GM11168 (cell line): ENCODE measurements around the gene NOS1AP.

ENCODE experiments used
- in situ Hi-C: fragments of 300-500 bp; cut with MboI; formaldehyde crosslinking; loops from one replicate; pipeline ENCODE4 v1.12.0; 2022; ENCODE audit warnings: low sequenced_read_pairs; ENCODE audit not compliant: unreplicated experiment

Gene NOS1AP

DNA sequence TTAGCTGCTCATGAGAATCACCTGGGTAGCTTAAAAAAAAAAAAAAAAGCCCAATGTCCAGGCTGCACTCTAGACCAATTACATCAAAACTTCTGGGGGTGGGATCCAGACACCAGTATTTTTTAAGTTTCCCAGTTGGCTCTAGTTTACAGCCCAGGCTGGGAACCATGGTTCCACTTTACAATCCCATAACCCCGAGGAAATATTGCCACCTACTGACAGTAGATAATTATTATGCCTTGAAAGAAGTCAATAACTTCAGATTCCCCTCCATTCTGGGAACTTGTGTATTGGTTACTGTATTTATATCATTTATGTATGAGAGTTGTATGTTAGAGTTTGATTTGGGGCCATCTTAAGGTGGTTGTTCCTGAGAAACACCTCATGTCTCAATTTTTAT is 207.0 kb downstream of the NOS1AP start:
- in situ Hi-C loops = no loop called here

DNA sequence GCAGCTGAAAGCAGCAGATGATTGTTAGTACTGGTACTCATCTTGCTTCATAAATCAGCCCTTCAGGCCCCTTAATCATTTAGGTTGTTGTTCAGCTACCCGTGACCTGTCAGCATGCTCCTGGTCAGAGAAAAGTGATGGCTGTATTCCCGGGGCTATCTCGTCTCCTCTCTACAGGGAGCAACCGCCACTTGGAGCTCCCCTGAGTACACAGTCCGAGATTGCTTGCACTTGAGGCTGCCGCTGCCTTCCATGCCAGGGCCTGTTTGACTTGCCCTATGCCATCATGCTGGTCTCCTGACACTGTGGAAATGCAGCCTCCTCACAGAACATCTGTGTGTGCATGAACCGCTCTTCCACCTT is 209.6 kb downstream of the NOS1AP start:
- in situ Hi-C loops = no loop called here

DNA sequence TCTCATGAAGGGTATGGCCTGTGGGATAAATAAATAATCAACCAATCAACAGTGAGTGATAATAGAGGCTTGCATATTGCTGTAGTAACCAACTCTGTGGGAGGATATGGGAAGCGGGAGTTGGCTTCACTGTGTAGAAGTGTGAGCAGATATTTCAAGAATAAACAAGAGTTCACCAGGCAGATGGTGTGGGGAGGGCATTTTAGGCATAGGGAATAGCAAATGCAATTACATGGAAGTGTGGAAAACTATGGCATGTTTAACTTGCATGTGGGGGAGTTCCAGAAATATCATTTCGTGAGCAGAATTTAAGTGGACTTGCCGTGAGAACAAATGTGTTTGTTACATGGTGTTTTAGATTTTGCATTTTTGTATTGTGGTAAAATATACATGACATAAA is 211.9 kb downstream of the NOS1AP start:
- in situ Hi-C loops = no loop called here

DNA sequence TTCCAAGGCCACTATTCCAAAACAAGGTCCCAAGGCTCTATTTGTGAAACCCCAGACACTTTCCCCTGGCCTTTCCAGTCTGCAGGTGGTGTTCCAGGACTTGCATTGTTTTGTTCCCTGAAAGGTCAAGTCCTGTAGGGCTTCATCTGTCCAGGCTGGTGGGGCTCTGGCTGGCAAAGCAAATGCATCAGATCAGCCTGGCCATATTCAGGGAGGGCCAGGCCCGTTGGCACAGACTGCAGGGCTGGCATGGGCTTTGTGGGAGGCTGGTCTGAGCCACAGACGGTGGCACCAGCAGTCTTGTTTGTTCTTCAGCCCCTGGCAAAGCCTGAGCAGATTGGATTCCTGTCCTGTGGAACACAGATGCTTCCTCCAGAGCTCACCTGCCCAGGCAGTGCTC is 214.2 kb downstream of the NOS1AP start:
- in situ Hi-C loops = no loop called here

DNA sequence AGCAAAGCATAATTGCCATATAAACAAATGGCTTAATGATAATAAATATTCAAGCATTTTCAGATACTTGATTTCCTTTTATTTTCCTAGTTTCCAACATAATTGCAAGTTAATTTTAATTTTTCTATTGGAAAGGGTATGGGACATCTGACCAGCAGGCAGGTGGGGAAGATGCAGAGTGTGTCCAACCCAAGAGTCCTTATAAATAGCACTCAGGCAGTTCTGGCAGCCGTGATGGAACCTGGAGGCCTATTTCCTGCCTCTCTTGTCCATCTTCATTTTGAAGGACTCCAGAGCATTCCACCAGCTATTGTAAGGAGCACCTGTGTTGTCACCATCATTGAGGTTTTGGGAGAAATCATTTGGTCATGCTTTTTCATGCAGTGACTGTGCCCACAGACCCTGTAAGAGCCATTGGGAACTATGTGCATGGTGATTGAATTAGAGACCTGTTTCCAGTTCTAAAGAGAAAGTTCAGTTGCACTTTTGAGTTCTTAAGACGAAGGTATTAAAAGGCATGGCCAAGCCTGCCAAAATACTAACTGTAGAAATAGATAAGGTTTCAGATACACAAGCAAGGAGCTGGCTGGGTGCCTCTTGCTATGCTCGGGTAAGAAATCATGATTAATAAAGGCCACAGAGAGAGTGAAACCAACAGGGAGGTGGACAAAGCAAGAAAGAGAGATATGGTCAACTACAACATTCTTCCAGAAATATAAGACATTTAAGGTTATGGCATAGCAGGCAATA is 214.9 kb downstream of the NOS1AP start:
- in situ Hi-C loops = no loop called here

DNA sequence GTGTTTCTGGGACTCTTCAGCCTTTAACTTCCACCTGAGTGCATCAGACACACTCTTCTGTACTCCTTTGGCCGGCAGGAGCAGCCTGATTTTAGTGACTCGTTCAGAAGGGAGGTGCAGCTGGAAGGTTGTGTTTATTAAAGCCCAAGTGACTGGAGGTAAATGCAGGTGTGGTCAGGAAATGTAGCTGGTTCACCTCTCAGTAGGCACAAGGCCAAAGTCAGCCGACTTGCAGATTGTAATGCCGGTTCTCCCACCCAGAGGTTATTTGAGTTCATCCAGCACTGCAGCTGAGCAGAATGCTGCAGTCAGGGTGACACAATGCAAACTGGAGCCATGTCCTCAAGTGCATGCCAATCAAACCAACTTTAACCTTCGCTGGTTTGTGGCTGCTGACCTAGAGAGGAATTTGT is 215.7 kb downstream of the NOS1AP start:
- in situ Hi-C loops = no loop called here

DNA sequence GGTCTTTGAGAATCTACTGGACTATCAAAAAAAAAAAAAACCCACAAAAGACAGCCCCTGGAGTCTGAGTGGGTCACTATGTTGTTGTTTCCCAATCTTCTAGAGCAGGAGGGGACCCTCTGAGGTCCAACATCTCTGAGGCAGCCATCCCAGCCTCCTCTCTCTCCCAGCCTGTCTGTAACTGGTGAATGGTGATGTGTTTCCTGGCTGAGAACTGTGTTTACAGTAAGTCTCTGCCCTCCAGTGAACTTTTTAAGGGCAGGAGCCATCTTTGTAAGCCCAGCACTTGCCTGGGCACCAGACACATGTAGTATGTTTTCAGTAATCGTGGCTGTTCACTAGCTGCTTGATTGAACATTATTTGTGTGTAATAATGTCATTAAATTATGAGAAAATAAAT is 221.5 kb downstream of the NOS1AP start:
- in situ Hi-C loops = no loop called here

DNA sequence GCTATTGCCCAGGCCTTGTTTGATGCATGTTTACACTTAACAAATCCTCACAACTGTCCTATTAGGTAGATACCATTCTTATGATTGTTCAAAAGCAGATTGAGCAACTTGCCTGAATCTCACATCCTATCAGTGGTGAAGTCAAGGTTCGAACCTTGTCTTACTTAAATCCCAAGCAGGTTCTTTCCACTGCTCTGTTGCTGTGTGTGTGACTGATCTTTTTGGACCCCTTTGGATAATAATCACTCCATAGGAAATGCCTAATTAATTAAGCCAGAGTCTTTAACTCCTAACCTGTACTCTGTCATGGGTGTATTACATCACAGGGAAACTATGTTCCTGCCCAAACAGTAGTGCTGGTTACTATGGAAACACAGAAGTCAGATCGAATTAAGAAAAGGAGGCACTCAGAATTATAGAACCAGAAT is 222.9 kb downstream of the NOS1AP start:
- in situ Hi-C loops = no loop called here

DNA sequence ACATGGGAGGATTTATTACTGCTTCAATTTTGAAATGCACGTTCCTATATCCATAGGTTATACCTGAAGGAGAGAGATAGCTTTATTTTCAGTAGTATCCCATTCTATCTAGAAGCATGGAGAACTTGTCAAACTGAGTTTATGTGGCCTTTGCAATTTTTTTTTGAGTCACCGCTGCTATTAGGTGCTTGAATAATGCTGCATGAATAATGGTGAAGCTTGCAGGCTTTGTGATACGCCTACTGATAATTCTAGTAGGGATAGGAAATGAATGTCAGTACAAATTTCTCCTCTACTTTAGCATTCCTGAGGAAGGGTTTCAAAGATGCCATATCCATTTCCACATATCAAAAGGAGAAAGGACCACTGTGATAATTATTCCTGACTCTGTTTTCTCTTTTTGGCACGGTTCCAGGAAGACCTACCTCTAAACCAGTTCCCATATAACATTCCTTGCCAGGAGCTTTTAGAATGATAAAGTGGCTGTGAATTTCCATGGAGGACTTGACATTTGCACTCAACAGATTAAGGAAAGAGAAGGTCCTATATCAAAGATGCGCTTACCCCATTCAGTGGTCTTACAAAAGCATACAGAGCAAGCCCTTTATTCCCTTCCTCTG is 223.7 kb downstream of the NOS1AP start:
- in situ Hi-C loops = no loop called here

DNA sequence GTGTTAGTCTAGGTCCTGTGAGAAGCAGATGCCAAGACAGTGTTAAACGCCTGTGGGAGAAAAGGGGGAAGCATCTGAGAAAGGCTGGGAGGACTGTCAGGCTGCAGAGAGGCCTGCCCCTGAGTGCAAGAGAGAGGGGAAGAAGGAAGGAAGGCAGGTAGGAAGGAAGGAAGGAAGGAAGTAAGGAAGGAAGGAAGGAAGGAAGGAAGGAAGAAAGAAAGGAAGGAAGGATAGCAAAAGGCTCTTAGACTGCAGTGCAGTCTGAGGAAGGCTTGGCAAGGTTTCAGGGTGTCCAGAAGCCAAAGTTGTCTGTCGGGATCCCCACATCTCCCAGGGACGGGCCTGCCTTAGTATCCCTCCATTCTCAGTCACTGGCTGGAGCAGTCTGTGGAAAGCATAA is 224.5 kb downstream of the NOS1AP start:
- in situ Hi-C loops = no loop called here

DNA sequence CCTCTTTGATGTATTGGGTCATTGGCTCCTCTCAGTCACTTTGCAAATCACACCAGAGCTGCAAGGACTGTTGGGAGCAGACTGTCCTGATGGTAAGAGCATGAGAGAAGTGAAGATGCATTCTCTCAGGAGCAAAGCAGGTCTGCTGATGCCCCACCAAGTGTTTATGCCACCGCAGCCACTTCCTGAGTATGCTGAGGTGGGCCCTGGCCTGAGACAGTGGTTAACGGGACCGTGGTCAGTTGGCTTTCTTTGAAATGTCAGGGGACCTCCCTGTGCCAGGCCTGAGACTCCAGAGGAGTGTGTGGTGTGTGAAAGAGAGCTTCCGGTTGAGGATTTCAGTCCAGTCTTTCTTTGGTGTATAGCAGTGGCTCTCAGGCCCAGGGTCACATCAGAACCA is 227.7 kb downstream of the NOS1AP start:
- in situ Hi-C loops = no loop called here

DNA sequence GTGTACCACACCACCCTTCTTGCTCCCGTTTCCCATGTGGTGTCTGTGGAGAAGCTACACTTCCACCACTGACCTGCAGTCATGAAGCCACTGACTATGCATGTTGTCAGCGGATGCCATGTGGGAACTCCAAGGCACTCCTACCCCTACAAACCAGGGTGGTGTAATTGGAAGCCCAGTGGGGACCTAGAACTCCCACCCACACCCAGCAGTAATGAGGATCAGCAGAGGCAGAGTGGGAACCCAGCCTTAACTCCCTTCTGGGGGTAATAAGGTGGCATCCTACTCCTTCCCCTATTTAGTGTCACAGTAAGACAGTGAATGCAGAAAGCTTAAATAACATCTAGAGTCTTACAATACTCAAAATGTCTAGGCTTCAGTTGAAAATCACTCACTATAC is 228.8 kb downstream of the NOS1AP start:
- in situ Hi-C loops = no loop called here

DNA sequence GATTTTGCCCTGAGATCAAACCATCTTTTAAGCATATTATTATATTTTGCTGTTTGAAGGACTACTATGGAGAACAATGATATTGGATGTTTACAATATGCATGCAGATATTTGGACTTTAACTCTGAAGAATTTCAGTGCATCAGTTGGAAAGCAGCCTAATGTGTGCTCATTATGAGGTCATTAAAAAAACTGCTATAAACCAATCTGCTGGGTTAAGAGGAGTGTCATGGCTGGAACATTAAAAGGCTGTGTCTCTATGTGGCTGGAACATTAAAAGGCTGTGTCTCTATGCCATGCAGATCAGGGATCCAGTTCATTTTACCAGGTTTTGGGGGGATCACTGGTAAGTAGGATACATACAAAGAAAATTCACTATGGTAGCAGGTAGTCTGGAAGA is 229.5 kb downstream of the NOS1AP start:
- in situ Hi-C loops = no loop called here

DNA sequence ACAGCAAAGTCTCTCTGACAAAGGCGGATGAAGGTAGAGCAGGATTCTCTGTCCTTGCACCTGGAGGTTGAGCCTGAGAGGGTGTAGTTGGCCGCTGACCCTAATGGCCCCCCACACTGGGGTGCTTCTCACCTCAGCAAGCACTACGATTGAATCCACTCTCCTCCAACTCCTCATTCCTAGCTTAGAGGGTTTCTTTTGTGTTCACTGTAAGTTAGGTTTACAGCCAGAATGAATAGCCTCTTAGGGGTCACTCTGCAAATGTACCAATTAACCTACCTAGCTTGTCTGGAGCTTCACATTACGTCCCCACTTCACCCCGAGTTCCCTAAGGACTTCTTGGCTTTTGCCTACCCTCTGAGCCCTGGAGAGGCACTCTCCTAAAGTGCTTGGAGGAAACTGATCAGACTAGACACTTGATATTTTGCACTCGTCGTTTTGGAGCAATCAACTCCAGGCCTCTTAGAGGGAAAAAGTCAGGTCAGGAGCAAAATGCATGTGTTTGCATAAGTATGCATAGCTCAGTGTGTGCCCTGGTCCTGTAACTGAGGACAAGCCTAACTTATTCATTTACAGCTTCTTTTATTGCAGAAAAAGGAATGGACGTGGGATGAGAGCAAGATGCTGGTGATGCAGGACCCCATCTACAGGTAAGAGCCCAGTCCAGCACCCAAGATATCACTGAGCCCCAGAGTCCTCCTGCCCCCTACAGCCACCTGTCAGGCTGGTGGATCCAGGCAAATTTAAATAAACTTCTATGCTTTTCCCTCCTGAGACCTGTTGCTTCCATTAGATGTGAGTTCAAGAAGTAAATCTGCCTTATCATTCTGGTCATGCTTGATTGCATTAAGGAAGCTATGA is 230.8 kb downstream of the NOS1AP start:
- in situ Hi-C loops = no loop called here

DNA sequence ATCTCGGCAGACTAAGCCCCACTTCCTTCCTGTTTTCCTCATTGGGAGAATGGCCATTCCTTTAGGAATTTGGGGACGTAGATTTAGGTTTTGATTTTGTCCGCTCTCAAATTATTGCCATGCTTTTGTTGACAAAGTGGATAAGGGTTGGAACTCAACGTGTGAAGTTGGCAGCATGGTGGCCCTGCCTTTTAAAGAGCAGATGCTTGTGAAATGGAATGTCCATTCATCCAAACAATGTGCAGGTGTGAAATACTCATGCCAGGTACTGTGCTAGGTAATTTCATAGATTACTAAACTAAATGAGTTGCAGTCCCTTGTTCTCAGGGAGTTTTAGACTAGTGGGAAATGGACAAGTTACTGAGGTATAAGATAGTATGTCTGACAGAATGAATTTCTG is 232.2 kb downstream of the NOS1AP start:
- in situ Hi-C loops = no loop called here

DNA sequence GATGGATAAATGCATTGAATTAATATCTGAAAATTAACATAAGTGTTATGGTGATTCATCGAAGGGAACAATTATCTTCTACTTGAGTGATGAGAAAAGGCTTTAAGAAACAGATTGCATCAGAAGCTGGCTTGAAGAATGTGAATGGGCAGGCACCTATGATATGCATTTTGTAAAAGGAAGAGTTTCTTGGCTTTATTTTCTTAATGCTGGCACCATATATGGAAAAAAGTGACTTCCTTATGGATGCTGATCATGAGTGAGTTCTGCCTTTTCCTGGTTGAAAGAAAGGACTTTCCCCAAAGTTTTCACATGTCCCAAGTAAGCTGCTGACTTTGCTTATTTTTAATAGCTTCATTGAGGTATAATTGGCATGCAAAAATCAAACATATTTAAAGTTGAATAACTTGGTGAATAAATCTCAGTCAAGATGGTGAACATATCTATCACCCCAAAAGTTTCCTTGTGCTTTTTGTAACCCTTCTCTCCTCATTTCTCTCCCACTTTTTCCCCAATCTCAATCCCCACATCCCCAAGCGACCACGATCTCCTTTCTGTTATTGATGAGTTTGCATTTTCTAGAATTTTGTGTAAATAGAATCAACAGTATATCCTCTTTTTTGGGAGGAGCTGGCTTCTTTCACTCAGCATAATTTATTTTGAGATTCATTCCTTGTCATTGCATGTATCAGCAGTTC is 233.0 kb downstream of the NOS1AP start:
- in situ Hi-C loops = no loop called here

DNA sequence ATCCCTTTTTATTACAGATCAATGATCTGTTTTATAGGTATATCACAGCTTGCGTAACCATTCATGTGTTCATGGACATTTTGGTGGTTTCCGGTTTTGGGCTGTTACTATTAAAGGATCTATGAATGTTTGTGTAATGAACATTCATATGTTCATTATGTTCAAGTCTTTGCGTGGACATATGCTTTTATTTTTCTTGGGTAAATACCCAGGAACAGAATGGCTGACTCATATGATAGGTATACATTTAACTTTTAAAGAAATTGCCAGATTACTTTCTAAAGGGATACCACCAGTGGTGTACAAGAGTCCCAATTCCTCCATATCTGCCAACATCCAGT is 233.5 kb downstream of the NOS1AP start:
- in situ Hi-C loops = no loop called here

DNA sequence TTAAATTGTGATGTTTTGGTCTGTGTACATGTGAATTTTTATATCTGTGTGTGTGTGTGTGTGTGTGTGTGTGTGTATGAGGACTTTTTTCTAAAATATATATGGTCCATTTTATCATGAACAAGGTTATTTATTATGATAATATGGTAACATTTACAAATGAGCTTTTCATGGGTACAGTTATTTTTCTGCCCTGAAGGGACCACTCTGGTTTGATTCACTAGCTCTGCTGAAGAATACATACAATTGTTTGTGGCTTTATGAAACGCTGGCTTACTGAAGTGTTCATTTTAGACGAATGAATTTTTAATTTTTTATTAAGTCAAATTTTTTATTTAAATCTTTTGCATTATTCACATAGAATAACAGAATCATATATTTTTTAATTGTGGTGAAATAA is 235.2 kb downstream of the NOS1AP start:
- in situ Hi-C loops = no loop called here

DNA sequence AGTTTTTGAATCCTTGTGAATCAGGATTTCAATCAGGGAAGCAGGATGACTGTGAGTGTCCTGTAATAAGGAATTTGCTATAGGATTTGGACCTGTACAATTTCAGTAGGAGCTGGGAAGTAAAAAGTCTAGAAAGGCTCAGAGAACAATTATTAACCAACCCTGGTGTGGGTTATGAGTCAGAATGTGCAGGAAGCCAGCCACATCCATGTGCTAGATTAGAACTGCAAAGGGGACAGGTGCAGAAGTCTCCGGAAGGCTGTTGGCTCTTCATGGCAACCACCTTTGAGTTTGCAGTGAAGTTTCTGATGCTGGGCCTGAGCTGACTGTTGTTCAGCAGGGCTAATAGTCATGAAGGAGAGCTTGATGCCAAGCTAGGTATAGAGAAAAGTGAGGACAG is 236.5 kb downstream of the NOS1AP start:
- in situ Hi-C loops = no loop called here

DNA sequence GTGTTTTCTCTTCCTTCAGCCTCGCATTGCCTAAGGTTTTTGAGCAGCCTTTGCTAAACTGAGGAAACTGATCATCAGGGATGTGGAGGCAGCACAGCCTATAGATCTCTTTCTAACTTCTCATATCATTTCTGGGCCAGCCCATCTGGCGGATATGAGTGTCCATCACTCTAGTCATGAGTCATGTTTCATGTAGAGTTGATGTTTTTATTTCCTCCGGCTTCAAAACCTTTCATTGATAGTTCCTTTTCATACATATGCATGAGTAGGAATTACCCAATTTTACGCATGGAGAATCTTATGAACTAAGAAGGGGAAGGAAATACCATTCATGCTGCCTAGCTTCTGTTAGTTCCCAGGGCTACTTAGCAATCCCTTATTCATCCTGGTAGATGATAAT is 240.8 kb downstream of the NOS1AP start:
- in situ Hi-C loops = no loop called here

DNA sequence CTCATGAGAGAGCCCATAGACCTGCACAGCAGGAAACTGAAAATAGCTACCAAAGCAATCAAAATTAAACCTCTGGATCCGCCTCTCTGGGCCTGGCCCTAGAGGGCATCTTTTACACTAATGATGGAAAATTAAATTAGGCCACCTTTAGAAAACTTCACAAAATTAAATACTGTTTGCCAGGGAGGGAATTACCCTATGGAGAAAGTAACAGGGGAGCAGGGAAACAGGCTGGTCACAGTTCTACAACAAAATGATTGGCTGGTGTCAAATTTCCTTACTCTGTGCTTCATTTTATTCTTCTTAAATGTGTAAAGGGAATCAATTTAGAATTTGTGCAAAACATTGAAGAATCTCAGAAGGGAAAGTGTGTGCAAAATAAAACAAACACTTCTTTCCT is 244.7 kb downstream of the NOS1AP start:
- in situ Hi-C loops = no loop called here
